GM18526 (cell line): Measurements from ENCODE around the gene GALNT7.

ENCODE experiments used
- POLR2A ChIP-seq: IDR thresholded peaks from 3 replicates; pipeline ENCODE4 v1.6.1; 2011; ENCODE audit not compliant: insufficient read length; ENCODE audit errors: extremely low read depth

The GALNT7 gene

DNA sequence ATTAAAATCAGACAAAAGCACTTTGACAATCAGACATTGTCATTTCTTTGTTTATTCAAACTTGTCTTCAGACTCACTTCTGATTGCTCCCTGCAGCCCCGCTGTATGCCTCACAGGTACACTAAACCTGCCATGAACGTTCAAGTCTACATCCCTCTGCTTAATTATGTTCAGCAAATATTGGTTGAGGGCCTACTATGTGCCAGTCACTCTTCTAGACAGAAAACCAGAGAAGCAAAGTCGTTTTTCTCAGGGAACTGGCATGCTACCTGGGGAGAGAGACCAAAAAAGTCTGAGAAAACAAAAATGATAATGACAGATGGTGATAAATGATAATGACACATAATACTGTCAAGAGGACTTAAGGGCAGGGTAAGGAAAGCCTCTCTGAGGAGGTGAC is 146.1 kb downstream of the GALNT7 start:
- TF ChIP-seq POLR2A: no peak

DNA sequence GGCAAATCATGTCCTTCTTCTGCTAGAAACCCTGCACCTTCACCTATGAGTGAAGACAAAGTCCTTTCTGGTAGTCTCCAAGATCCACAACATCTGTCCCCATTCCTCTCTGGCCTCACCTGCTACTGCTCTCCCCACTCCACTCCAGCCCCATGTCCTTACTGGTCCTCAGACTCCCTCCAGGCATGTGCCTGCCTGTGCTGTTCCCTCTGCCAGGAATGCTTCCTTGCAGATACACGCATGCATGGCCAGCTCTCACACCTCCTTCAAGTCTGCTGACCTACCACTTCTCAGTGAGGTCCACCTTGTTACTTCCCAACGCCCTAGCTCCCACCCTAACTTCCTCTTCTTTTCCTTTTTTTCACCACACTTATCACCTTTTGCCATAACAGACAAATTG is 147.4 kb downstream of the GALNT7 start:
- TF ChIP-seq POLR2A: no peak

DNA sequence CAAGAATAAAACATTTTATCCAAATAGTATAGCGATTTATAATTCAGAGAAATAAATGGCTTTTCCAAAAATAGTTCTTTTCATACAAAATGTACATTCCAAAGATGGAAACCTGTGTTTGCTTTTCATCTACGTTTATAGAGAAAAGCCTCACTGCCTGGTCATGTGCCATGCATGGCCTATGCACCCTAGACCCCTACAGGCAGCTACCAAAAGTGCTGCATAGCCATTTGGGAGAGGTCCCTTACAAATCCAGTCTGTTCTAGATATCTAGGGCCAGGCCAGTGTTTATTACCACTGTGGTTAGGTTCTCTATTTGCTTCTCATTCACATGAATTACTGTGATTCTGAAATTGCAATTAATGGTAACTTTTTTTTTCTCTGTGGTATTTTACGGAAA is 148.4 kb downstream of the GALNT7 start:
- no peak for TF ChIP-seq POLR2A

DNA sequence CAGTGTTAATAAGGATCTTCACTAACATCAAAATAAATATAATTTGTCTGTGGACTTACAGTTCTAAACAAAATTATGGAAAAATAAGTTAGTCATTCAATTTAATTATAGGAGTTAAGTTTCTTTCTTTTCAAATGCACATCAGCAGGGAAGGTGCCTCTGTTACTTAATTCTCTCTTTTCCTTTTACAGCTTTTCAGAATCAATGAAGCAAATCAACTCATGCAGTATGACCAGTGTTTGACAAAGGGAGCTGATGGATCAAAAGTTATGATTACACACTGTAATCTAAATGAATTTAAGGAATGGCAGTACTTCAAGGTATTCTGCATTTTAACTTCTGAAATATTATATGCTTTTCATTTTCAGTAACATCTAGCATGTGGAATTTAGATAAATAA is 149.6 kb downstream of the GALNT7 start:
- TF ChIP-seq POLR2A: no peak

DNA sequence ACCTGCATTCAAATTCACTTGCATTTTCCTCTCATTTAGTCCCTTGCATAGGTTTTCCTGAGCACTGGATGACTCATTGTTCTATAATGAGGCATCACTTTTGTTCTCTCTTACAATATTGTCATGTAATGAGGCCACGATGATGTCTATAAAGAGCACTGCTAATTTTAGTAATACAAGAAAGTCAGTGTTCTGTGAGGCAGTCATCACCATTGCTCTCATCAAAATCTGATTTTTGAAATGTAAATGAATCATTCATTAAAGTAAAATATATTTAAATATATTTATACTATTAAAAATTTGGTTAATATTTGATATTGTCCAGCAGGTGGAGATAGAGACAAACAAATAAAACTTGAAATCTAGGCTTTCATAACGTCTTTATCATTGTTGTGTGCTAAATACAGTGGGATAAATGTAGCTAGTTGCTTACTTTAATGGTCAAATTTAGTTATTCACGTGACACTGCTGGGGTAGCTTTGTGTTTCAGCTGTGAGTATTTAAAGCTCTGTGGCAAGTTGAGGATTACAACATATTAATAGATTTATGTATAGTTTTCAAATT is 150.1 kb downstream of the GALNT7 start:
- no peak for TF ChIP-seq POLR2A

DNA sequence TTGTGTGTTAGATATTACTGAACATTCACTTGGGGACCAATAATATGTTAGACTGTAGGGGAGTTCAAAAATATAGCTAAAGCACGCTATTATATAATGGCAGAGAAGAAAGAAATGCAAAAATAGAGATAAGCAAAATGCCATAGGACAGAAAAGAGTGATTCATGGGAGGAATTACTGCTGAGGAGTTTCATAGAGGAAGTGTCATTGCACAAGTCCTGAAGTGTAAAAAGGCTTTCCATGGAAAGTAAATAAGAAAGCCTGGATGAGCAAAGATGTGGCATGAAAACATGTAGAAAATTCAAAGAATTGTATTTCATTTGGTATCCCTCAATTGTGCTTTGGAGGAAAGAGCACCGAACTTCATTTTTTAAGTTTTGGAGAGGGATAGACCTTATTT is 151.1 kb downstream of the GALNT7 start:
- no peak for TF ChIP-seq POLR2A

DNA sequence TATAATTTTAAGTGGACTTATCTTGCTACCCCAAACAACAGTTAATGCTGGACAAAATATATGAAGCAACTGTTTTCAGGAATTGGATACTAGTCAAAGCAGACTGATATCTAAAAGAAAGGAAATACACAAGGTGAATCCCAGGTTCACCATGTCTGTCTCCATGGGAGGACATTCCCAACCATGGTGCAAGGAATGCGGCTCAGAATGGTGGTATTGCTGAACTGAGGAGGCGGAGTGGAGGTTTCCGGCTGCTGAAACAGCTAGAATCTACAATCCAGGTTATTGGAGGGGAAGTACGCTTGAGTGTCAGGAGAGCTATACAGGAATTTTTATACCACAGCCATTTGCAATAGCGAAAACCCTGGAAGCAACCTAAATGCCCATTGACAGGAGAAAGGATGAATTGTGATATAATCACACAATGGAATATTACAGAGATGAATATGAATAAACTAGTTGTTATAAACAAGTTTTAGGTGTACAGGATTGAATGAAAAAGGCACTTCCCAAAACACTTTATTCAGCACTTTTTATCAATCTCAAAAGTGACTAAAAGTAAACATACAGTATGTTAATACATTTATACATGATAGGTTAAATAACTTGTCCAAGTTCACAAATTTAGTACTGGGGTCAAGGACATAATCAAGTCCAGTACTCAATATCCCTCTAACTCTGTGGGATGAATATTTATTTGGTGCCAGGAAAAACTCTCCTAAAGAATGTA is 156.6 kb downstream of the GALNT7 start:
- TF ChIP-seq POLR2A: no peak

DNA sequence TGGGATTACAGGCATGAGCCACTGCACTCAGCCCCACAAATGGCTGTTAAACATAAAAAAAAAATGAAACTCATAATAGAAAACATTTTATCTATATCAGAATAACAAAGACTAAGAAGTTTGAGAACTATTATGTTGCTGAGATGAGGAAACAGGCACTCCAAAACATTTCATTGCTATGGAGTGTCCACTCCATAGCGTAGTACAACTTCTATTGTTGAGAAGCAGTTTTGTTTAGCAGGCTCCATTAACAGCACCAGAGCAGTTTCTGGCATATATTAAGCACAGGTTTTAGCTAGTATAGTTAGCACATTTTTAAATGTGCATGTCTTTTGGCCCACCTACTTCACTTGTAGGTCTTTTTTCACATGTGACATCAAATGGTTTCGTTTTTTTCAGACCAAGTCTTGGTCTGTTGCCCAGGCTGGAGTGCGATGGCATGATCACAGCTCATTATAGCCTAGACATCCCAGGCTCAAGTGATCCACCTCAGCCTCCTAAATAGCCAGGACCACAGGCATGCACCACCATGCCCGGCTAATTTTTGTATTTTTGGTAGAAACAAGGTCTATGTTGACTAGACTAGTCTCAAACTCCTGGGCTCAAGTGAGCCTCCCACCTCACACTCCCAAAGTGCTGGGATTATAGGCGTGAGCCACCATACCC is 159.8 kb downstream of the GALNT7 start:
- no peak for TF ChIP-seq POLR2A

DNA sequence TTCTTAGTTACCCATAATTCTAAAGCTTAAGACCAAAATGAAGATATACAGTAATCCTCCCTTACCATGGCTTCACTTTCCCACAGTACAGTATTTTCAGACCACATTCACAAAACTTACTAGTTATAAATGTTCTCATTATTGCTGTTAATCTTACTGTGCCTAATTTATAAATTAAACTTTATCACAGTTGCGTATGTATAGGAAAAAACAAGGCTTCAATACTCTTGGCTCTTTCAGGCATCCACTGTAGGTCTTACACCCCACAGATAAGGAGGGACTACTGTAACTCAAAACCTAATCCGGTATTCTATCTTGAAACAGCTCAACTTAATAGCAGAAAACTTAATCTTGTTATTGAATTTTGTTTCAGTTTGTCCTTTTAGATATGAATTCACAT is 162.0 kb downstream of the GALNT7 start:
- no peak for TF ChIP-seq POLR2A

DNA sequence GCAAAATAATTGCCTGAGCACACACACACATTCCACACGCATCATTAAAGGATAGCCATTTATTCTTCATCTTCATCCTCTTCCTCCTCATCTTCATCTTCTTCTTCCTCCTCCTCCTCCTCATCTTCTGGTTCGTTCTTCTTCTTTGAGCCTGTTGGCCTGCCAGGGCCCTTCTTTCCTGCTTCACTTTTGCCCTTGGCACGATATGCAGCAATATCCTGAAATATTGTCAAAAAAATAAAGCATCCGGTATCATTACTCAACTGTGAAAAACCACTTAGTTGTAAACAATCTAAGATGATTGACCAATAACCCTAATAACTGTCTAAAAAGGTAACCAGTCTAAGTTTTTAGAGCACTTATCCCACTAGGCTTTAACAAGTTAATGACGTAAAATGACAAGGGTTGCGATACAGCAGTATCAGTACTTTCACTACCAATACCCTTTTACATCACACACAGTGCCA is 163.4 kb downstream of the GALNT7 start:
- TF ChIP-seq POLR2A: no peak

DNA sequence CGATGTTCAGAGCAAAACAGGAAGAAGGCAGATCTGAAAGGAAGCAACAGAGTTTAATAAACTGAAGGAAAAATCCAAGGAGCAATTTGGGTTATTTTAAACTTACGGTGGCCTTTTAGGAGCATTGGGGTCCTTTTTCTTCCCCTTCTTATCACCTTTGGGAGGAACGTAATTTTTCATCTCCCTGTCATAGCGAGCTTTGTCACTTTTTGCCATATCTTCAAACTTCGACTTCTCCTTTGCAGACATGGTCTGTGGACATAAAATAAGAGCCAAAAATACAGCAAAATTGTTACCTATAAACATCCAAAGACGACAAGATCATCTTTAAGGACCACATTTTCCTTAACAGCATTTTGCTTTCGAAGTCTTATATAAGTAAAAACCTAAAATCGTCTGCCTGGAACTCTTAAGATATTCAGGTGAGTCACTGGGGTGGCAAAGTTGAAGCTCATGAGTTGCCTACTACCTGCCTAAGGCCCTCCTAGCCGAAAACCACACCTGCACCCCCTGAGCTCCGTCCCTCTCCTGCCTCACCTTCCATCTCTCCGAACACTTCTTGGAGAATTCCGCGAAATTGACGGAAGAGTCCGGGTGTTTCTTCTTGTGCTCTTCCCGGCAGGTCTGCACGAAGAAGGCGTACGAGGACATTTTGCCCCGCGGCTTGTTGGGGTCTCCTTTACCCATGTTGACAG is 164.5 kb downstream of the GALNT7 start:
- TF ChIP-seq POLR2A: no peak

DNA sequence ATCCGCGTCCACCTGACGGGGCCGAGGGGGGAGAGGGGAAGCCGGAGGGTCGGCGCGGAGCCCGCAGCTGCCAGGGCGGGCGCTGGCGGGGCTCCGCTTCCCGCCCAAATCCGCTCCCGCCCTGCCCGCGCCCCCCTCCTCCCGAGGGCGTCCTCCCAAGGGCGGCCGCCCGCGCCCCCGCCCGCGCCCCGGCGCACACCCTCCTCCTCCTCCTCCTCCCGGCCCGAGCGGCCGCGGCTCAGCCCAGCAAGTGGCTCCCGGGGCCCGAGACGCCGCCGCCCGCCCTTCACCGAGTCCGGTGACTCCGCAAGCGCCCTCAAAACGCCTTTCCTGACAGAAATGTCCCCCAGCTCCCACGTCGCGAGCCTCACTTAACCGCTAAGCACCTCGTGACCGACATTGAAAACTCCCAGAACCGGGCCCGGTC is 165.1 kb downstream of the GALNT7 start:
- no peak for TF ChIP-seq POLR2A

DNA sequence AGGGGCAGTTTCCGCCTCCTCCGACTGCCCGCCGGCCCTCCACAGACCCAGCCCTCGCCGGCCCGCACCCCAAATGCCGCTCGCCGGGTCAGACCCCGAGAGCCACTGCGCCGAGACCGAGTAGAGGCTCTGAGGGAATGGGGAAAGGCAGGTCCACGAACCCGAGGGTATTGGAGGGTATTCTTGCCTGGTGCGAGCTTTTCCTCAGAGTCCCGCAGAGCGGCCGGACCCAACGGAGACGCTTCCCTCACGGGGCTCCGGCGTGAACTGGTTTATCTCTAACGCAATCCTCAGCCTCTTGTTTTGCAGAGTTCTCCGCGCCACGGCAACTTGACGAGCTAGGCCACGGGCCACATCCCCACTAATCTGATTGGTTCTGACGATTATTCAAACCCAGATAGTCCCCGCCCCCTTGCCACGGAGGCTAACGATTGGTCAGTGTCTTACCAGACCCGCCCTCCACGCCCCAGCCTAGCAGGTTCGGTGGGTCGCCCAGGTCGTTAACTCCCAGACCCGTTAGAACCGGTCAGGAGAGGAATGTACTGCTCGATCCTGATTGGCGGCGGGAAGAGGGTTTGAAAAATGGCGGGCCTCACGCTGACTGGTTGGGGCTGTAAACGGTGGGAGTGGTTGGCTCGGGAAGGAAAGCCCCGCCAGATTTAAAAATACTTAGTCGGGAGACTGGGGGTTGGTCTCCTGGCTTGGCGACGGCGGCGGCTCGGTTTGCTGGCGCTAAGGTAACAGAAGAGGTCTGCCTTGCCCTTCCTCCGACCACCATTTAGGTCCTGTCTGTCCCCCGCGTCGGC is 165.7 kb downstream of the GALNT7 start, which contains the start of gene HMGB2:
TSS of gene HMGB2 (minus strand) at position 274 of the 806 bp plus-strand sequence. CDS start 709 bp downstream, outside the sequence.
- peak; percentile 98 for TF ChIP-seq POLR2A

DNA sequence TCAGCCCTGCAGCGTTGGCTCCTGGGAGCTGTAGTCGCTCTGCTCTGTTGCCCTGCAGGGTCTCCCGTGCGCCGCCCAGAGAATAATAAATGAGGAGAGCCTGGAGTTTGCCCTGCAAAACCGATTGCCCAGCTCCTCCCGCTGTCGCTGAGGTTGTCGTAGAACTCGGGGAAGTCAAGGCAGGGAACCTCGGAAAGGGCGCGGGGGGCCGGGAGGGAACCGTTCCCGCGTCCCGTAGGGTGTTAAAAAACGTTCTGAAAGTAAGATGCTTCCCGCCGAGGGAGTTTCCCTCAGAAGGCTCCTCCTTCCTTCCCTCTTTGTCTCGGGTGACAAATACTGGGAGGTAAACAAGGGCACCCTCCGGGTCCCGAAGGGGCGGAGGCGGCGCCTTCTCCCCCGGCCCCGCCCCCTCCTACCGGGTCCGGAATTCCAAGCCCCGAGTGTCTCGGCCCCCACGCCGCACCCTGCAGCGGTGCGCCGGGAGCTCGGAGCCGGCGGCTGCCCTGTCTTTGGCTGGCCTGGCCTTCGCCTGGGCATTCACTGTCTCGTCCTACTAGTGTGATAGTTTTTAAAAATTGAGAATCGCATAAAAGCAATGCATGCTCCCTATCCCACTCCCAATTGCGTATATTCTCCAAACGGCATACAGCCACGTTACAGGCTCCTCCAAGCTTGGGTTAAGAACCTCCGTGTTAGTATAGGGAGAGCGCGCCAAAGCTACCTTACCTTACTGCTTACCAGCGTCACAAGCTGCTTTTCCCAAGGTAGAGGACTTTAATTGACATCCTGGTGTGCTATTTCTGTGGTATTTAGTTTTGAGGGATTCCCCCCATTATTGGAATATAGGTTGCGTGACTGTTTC is 166.5 kb downstream of the GALNT7 start:
- TF ChIP-seq POLR2A: peak; percentile 70

DNA sequence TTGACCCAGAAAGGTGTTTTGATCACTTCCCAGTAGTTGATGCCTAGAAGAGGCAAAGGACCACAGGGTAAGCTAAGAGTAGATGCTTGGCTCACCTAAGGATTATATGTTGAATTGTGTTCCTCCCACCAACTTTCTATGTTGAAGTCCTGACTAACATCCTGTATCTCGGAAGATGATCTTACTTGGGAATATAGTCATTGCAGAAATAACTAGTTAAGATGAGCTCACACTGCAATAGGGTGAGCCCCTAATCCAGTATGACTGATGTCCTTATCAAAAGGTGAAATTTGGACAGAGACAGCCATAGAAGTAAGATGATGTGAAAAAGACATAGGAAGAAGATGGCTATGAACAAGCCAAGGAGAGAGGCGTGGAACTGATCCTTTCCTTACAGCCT is 168.9 kb downstream of the GALNT7 start:
- no peak for TF ChIP-seq POLR2A
